Mesenchymal stem cell (in vitro differentiated cells and primary cell): ENCODE data around the gene CMTR1. TPM values are rescaled to one million over a fixed set of nuclear protein-coding genes. Genes with fewer than 3 reads are reported as not detected.

Experiments
- DNase-seq: peaks from one replicate; pipeline ENCODE4 v3.0.0-alpha.2; 2013
- H2AFZ ChIP-seq: one replicate; pipeline ENCODE4 v1.6.1; 2013; ENCODE audit warnings: low read depth, mild to moderate bottlenecking, control low read depth, inconsistent platforms, low read length, moderate library complexity
- H2AK5ac ChIP-seq: 2 replicates; pipeline ENCODE4 v1.6.1; 2013; ENCODE audit warnings: low read length, moderate library complexity, mild to moderate bottlenecking, inconsistent platforms; ENCODE audit not compliant: severe bottlenecking
- H2BK120ac ChIP-seq: one replicate; pipeline ENCODE4 v1.6.1; 2013; ENCODE audit warnings: low read depth, mild to moderate bottlenecking, inconsistent platforms, low read length, moderate library complexity
- H2BK12ac ChIP-seq, 2 experiments: one replicate each; pipeline ENCODE4 v1.6.1; 2013; ENCODE audit warnings: inconsistent platforms in 2 of 2, low read length in 2 of 2, mild to moderate bottlenecking in 2 of 2, moderate library complexity in 2 of 2, control low read depth in 1 of 2
- H2BK15ac ChIP-seq: one replicate; pipeline ENCODE4 v1.6.1; 2013; ENCODE audit warnings: mild to moderate bottlenecking, low read depth, inconsistent platforms; ENCODE audit not compliant: poor library complexity, severe bottlenecking
- H2BK5ac ChIP-seq: 2 replicates; pipeline ENCODE4 v1.6.1; 2013; ENCODE audit warnings: low read depth, mild to moderate bottlenecking, low read length, control low read depth, inconsistent platforms; ENCODE audit not compliant: poor library complexity, severe bottlenecking
- H3K14ac ChIP-seq, 2 experiments: one replicate each; pipeline ENCODE4 v1.6.1; 2013; ENCODE audit warnings: inconsistent platforms in 2 of 2, low read length in 2 of 2, control low read depth in 1 of 2, mild to moderate bottlenecking in 1 of 2, moderate library complexity in 1 of 2
- H3K18ac ChIP-seq, 2 experiments: one replicate each; pipeline ENCODE4 v1.6.1; 2013; ENCODE audit warnings: inconsistent platforms in 2 of 2, low read length in 2 of 2, control low read depth in 1 of 2, low read depth in 1 of 2, mild to moderate bottlenecking in 1 of 2
- H3K23ac ChIP-seq, 2 experiments: one replicate each; pipeline ENCODE4 v1.6.1; 2013; ENCODE audit warnings: inconsistent platforms in 2 of 2, low read length in 2 of 2, mild to moderate bottlenecking in 2 of 2, moderate library complexity in 2 of 2, control low read depth in 1 of 2
- H3K27ac ChIP-seq: 2 replicates; pipeline ENCODE4 v1.5.1; 2013; ENCODE audit warnings: mild to moderate bottlenecking, moderate library complexity, low read length, control low read depth, inconsistent platforms; ENCODE audit not compliant: poor library complexity, severe bottlenecking
- H3K27me3 ChIP-seq, 2 experiments: 2 replicates each; pipeline versions ENCODE4 v1.6.1 to v1.7.0; 2013; ENCODE audit warnings: low read length in 2 of 2, mild to moderate bottlenecking in 2 of 2, moderate library complexity in 2 of 2, control low read depth in 1 of 2, inconsistent platforms in 1 of 2; ENCODE audit not compliant: control insufficient read depth in 1 of 2, insufficient read depth in 1 of 2
- H3K36me3 ChIP-seq, 2 experiments: 2 replicates each; pipeline versions ENCODE4 v1.6.1 to v1.7.0; 2013; ENCODE audit warnings: low read length in 2 of 2, control low read depth in 1 of 2, inconsistent platforms in 1 of 2, low read depth in 1 of 2, mild to moderate bottlenecking in 1 of 2; ENCODE audit not compliant: insufficient read depth in 2 of 2, control insufficient read depth in 1 of 2
- H3K4ac ChIP-seq, 2 experiments: one replicate each; pipeline ENCODE4 v1.6.1; 2013; ENCODE audit warnings: inconsistent platforms in 2 of 2, low read length in 2 of 2, mild to moderate bottlenecking in 2 of 2, moderate library complexity in 2 of 2, control low read depth in 1 of 2, low read depth in 1 of 2
- H3K4me1 ChIP-seq: 2 replicates; pipeline ENCODE4 v1.6.1; 2013; ENCODE audit warnings: low read depth, low read length, control low read depth; ENCODE audit not compliant: control insufficient read depth, insufficient read depth
- H3K4me2 ChIP-seq: 2 replicates; pipeline ENCODE4 v1.6.1; 2013; ENCODE audit warnings: low read length, mild to moderate bottlenecking, inconsistent platforms; ENCODE audit not compliant: poor library complexity, severe bottlenecking
- H3K4me3 ChIP-seq, 2 experiments: 2 replicates each; pipeline versions ENCODE4 v1.5.1 to v1.7.0; 2013; ENCODE audit warnings: low read length in 2 of 2, mild to moderate bottlenecking in 2 of 2, control low read depth in 1 of 2, low read depth in 1 of 2; ENCODE audit not compliant: insufficient read depth in 1 of 2
- H3K79me1 ChIP-seq: replicated peaks from 2 replicates; pipeline ENCODE4 v1.6.1; 2013; ENCODE audit warnings: mild to moderate bottlenecking, control low read depth, low read length, inconsistent platforms; ENCODE audit not compliant: poor library complexity, severe bottlenecking
- H3K9ac ChIP-seq: 2 replicates; pipeline ENCODE4 v1.7.0; 2013; ENCODE audit warnings: mild to moderate bottlenecking, low read length, moderate library complexity
- H3K9me3 ChIP-seq: 2 replicates; pipeline ENCODE4 v1.7.0; 2013; ENCODE audit warnings: mild to moderate bottlenecking, low read length; ENCODE audit not compliant: control insufficient read depth
- H4K8ac ChIP-seq: one replicate; pipeline ENCODE4 v1.6.1; 2013; ENCODE audit warnings: inconsistent platforms, mild to moderate bottlenecking, low read length, moderate library complexity
- H4K91ac ChIP-seq: one replicate; pipeline ENCODE4 v1.6.1; 2013; ENCODE audit warnings: mild to moderate bottlenecking, low read length, inconsistent platforms
- WGBS: methylation state at CpG from one replicate; pipeline ENCODE4 v1.1.7; 2013; ENCODE audit warnings: mixed read lengths; 5-methylcytosine and 5-hydroxymethylcytosine counted together
- polyA plus RNA-seq, 2 experiments: library from polyadenylated mRNA; stranded (reverse); fragments of 200-250 nt; gene quantifications; one replicate each; pipeline ENCODE4 v1.2.3, GENCODE V29; 2013

CMTR1 gene, protein sequence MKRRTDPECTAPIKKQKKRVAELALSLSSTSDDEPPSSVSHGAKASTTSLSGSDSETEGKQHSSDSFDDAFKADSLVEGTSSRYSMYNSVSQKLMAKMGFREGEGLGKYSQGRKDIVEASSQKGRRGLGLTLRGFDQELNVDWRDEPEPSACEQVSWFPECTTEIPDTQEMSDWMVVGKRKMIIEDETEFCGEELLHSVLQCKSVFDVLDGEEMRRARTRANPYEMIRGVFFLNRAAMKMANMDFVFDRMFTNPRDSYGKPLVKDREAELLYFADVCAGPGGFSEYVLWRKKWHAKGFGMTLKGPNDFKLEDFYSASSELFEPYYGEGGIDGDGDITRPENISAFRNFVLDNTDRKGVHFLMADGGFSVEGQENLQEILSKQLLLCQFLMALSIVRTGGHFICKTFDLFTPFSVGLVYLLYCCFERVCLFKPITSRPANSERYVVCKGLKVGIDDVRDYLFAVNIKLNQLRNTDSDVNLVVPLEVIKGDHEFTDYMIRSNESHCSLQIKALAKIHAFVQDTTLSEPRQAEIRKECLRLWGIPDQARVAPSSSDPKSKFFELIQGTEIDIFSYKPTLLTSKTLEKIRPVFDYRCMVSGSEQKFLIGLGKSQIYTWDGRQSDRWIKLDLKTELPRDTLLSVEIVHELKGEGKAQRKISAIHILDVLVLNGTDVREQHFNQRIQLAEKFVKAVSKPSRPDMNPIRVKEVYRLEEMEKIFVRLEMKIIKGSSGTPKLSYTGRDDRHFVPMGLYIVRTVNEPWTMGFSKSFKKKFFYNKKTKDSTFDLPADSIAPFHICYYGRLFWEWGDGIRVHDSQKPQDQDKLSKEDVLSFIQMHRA
- polyA plus RNA-seq (2013, experiment 1 of 2): 12.7 TPM
- 13.0 TPM for polyA plus RNA-seq (2013, experiment 2 of 2)

DNA sequence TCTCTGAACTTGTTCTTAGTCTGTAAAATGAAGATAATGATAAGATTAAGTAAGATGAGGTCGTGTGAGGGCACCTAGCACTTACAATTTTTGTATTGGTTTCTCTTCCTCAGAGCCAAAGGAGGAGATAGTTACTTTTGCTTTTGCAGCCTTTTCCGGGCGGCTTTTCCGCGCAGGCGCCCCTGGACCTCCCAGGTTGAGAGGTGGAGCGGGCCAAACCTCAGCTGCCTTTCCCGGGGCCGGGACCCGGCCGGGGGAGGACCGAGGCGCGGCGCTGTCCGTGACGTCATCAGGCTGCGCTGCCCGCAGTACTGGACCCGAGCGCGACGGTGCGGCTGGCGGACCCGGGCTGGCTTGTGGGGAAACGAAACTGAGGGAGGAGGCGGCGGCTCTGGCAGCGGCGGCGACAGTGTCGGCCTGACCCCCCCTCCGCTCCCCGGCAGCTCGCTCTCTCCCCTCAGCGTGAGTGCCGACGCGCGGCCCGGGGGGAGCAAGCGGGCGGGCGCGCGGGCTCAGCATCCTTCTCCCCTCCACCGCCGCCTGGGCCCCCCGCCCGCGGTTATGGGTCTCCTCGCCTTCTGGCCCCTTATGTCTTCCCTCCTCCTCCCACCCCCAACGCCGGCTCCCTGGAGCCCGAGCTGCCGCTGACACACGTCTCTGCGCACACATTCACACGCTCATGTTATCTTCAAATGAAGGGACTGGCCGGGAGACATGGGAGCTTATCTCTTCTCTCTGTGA, at the start of gene CMTR1:
TSS of gene CMTR1 (plus strand) at position 306 of the 741 bp plus-strand sequence. CDS start 2,409 bp downstream, outside the sequence.
- Histone ChIP-seq H3K23ac (peak within 1 kb of the TSS in 1 of 2 experiments; percentile 68), H4K91ac (peak within 1 kb of the TSS; percentile 61), H3K36me3 (peaks cover 6 to 18% of the 10 kb centered on the region in 2 experiments), H3K4me2 (peak within 1 kb of the TSS; percentile 98), H2BK15ac (no peak within 1 kb of the TSS), H3K9me3 (no peaks in the 10 kb centered on the region), H3K4me1 (peaks cover 9% of the 10 kb centered on the region), H3K14ac (peak within 1 kb of the TSS in 1 of 2 experiments; percentile 50), H3K4me3 (peak within 1 kb of the TSS; percentile 91 to 93), H3K18ac (peak within 1 kb of the TSS; percentile 52 to 89), H3K79me1 (peaks cover 28% of the 10 kb centered on the region), H4K8ac (peak within 1 kb of the TSS; percentile 97), H3K4ac (peak within 1 kb of the TSS; percentile 75 to 82), H2BK5ac (peak within 1 kb of the TSS; percentile 48), H2AFZ (peak within 1 kb of the TSS; percentile 68), H2BK12ac (peak within 1 kb of the TSS in 1 of 2 experiments; percentile 34), H3K27me3 (no peaks in the 10 kb centered on the region), H3K27ac (peak within 1 kb of the TSS; percentile 31), H2AK5ac (peak within 1 kb of the TSS; percentile 32), H3K9ac (peak within 1 kb of the TSS; percentile 97), H2BK120ac (peak within 1 kb of the TSS; percentile 73)
- under 1% methylated on average over 35 of the region's 61 CpGs for WGBS
- DNase-seq: peak; percentile 91

- Histone ChIP-seq H2BK120ac (no peak overlapping the region), H4K8ac (no peak overlapping the region), H2BK15ac (no peak overlapping the region), H2AFZ (no peak overlapping the region), H3K4me1 (no peaks in the 10 kb centered on the region), H3K79me1 (peaks cover 5% of the 10 kb centered on the region), H3K4me2 (no peak overlapping the region), H4K91ac (no peak overlapping the region), H2BK12ac (no peak overlapping the region), H3K14ac (no peak overlapping the region), H3K18ac (no peak overlapping the region), H2AK5ac (no peak overlapping the region), H3K4ac (no peak overlapping the region), H3K36me3 (peaks cover 29 to 82% of the 10 kb centered on the region in 2 experiments), H3K9ac (no peak overlapping the region), H3K27ac (no peak overlapping the region), H3K23ac (no peak overlapping the region), H3K27me3 (no peaks in the 10 kb centered on the region), H3K4me3 (no peak overlapping the region), H2BK5ac (no peak overlapping the region), H3K9me3 (no peaks in the 10 kb centered on the region)
- DNase-seq: no peak
Observed at GRCh38 chr6:37388578-37388977, 44.4 kb upstream of the CMTR1 start.

DNA sequence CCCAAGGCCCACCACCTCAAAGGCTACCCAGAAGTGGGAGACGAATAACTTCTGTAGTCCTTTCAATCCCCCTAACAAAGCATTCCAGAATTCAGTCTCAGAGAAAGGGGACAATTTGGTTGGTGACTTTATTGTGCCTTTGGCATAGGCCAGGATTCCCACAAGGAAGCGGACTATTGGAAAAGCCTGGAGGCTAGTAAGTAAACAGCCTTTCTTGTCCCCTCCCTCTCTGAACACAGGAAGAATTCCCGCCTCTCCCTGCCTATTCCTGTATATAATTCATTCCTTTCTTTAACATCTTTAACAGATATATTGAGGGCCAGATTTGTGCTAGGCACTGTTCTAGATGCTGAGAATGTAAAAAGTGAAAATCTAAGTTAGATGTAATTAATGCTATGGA, 43.2 kb upstream of the CMTR1 start:
- no peak overlapping the region for H3K14ac ChIP-seq
- no peak overlapping the region for H3K23ac ChIP-seq
- WGBS: 100% methylated on average over 1 of the region's 3 CpGs
- H3K27me3 ChIP-seq: no peaks in the 10 kb centered on the region
- H2BK5ac ChIP-seq: no peak overlapping the region
- no peak overlapping the region for H2BK15ac ChIP-seq
- H2BK120ac ChIP-seq: no peak overlapping the region
- H3K9ac ChIP-seq: no peak overlapping the region
- H3K4me2 ChIP-seq: no peak overlapping the region
- H3K4me3 ChIP-seq: no peak overlapping the region
- H3K36me3 ChIP-seq: peaks cover 25 to 78% of the 10 kb centered on the region in 2 experiments
- no peak overlapping the region for H2AFZ ChIP-seq
- H4K8ac ChIP-seq: no peak overlapping the region
- no peaks in the 10 kb centered on the region for H3K4me1 ChIP-seq
- no peak overlapping the region for H2AK5ac ChIP-seq
- H3K9me3 ChIP-seq: no peaks in the 10 kb centered on the region
- no peak overlapping the region for H4K91ac ChIP-seq
- no peak for DNase-seq
- H2BK12ac ChIP-seq: no peak overlapping the region
- no peak overlapping the region for H3K4ac ChIP-seq
- H3K27ac ChIP-seq: no peak overlapping the region
- H3K79me1 ChIP-seq: peaks cover 5% of the 10 kb centered on the region
- H3K18ac ChIP-seq: no peak overlapping the region
